WTC11 (cell line): Measurements from ENCODE around the gene PRKCE. TPM values are rescaled to one million over a fixed set of nuclear protein-coding genes. Genes with fewer than 3 reads are reported as not detected.

Source experiments
- ATAC-seq: fragments of 200-7000 bp; cut with Tn5 transposase; 2 replicates; pipeline ENCODE4 v1.10.0; 2021; ENCODE audit warnings: mild to moderate bottlenecking, moderate library complexity
- CTCF ChIA-PET: fragments of 300-600 bp; sonication (Branson Sonifier 250); formaldehyde crosslinking; loops from one replicate; lab custom pipeline; 2021; ENCODE audit warnings: antibody characterized with exemption; lab: Charles Lee
- POLR2A ChIA-PET: fragments of 350-600 bp; sonication (Branson Sonifier 250); formaldehyde crosslinking; loops from one replicate; lab custom pipeline; 2021; ENCODE audit warnings: antibody characterized with exemption; lab: Charles Lee
- DNase-seq: peaks from one replicate; pipeline ENCODE4 v3.0.0; 2021; ENCODE audit warnings: low spot score
- H3K27ac Mint-ChIP-seq: 2 replicates; pipeline ENCODE4 v1.8.0; 2021; ENCODE audit warnings: mixed read lengths
- H3K27me3 Mint-ChIP-seq: 2 replicates; pipeline ENCODE4 v1.8.0; 2021; ENCODE audit warnings: low read depth, mild to moderate bottlenecking, moderate library complexity, mixed read lengths
- H3K36me3 Mint-ChIP-seq: 2 replicates; pipeline ENCODE4 v1.8.0; 2021; ENCODE audit warnings: mixed read lengths
- H3K4me1 Mint-ChIP-seq: 2 replicates; pipeline ENCODE4 v1.8.0; 2022; ENCODE audit warnings: mixed read lengths
- H3K4me3 Mint-ChIP-seq: 2 replicates; pipeline ENCODE4 v1.8.0; 2021; ENCODE audit warnings: mild to moderate bottlenecking, moderate library complexity, mixed read lengths
- H3K9me3 Mint-ChIP-seq: 2 replicates; pipeline ENCODE4 v1.8.0; 2021; ENCODE audit warnings: mixed read lengths
- ATF2 ChIP-seq: sonication (generic); formaldehyde crosslinking; IDR thresholded peaks from 2 replicates; pipeline ENCODE4 v1.8.1; 2022; ENCODE audit warnings: low read depth, missing genetic modification reagents, borderline replicate concordance
- CBFB ChIP-seq: sonication (generic); formaldehyde crosslinking; IDR thresholded peaks from 2 replicates; pipeline ENCODE4 v1.8.1; 2022; ENCODE audit warnings: mild to moderate bottlenecking, low read depth, missing genetic modification reagents
- E2F5 ChIP-seq: sonication (generic); formaldehyde crosslinking; IDR thresholded peaks from 2 replicates; pipeline ENCODE4 v1.8.1; 2022; ENCODE audit warnings: mild to moderate bottlenecking, moderate library complexity, missing genetic modification reagents
- FOXJ3 ChIP-seq: sonication (generic); formaldehyde crosslinking; IDR thresholded peaks from 2 replicates; pipeline ENCODE4 v1.9.0; 2021; ENCODE audit warnings: missing genetic modification reagents, mild to moderate bottlenecking, borderline replicate concordance
- IRF1 ChIP-seq: sonication (generic); formaldehyde crosslinking; IDR thresholded peaks from 2 replicates; pipeline ENCODE4 v1.8.0; 2023; ENCODE audit warnings: missing genetic modification reagents
- JUN ChIP-seq: sonication (generic); formaldehyde crosslinking; IDR thresholded peaks from 2 replicates; pipeline ENCODE4 v1.8.0; 2023; ENCODE audit warnings: mild to moderate bottlenecking, missing genetic modification reagents
- MAX ChIP-seq: sonication (generic); formaldehyde crosslinking; IDR thresholded peaks from 2 replicates; pipeline ENCODE4 v1.8.0; 2022; ENCODE audit warnings: mild to moderate bottlenecking, missing genetic modification reagents
- NFE2L1 ChIP-seq: sonication (generic); formaldehyde crosslinking; IDR thresholded peaks from 2 replicates; pipeline ENCODE4 v1.8.1; 2023; ENCODE audit warnings: missing genetic modification reagents
- NR1H2 ChIP-seq: sonication (generic); formaldehyde crosslinking; IDR thresholded peaks from 2 replicates; pipeline ENCODE4 v1.9.0; 2021; ENCODE audit warnings: mild to moderate bottlenecking, moderate library complexity, missing genetic modification reagents
- PRRX2 ChIP-seq: fragments of 250-450 bp; sonication (Bioruptor Pico); IDR thresholded peaks from 2 replicates; pipeline ENCODE4 v1.8.0; 2021; ENCODE audit warnings: mild to moderate bottlenecking
- STAT6 ChIP-seq: sonication (generic); formaldehyde crosslinking; conservative IDR thresholded peaks from 2 replicates; pipeline ENCODE4 v1.8.1; 2023; ENCODE audit warnings: mild to moderate bottlenecking, low read depth, missing genetic modification reagents, moderate library complexity
- ZNF263 ChIP-seq: sonication (generic); formaldehyde crosslinking; IDR thresholded peaks from 2 replicates; pipeline ENCODE4 v1.8.1; 2022; ENCODE audit warnings: low read depth, mild to moderate bottlenecking, moderate library complexity, missing genetic modification reagents
- ZNF317 ChIP-seq: sonication (generic); formaldehyde crosslinking; IDR thresholded peaks from 2 replicates; pipeline ENCODE4 v1.8.1; 2023; ENCODE audit warnings: low read depth, mild to moderate bottlenecking, moderate library complexity, missing genetic modification reagents, borderline replicate concordance
- ZNF396 ChIP-seq: fragments of 250-450 bp; sonication (Bioruptor Pico); IDR thresholded peaks from 2 replicates; pipeline ENCODE4 v1.8.0; 2021; ENCODE audit warnings: mild to moderate bottlenecking, moderate library complexity, borderline replicate concordance
- ZNF425 ChIP-seq: fragments of 250-450 bp; sonication (Bioruptor Pico); conservative IDR thresholded peaks from 2 replicates; pipeline ENCODE4 v1.9.0; 2021; ENCODE audit warnings: mild to moderate bottlenecking
- total RNA-seq: library from RNA; stranded (reverse); gene quantifications from 3 replicates; pipeline ENCODE4 v1.2.3, GENCODE V29; 2021

PRKCE gene
- total RNA-seq, 1 experiment from 2014 or later, result 5.8 TPM

GRCh38 chr2:46118656-46119371, 467.3 kb downstream of the PRKCE start (continued):
- TF ChIP-seq STAT6 (CRISPR knock-in tag), result no peak
- TF ChIP-seq, all 79 proteins: peak for 0

GRCh38 chr2:46119453-46119852, 468.0 kb downstream of the PRKCE start:
- ChIA-PET CTCF (no interaction called here), POLR2A (no interaction called here)
- ATAC-seq (no peak), DNase-seq (no peak)
- H3K27ac Mint-ChIP-seq, result no peak overlapping the region
- no peaks in the 10 kb centered on the region for H3K27me3 Mint-ChIP-seq
- no peak for TF ChIP-seq NR1H2 (CRISPR knock-in tag)
- no peak for TF ChIP-seq ZNF263 (CRISPR knock-in tag)
- TF ChIP-seq NFE2L1, result no peak
- TF ChIP-seq ZNF317 (CRISPR knock-in tag), result no peak
- no peak for TF ChIP-seq JUN (CRISPR knock-in tag)
- TF ChIP-seq IRF1, result no peak
- TF ChIP-seq ATF2 (CRISPR knock-in tag), result no peak
- TF ChIP-seq CBFB, result no peak
- TF ChIP-seq E2F5 (CRISPR knock-in tag), result no peak
- H3K4me1 Mint-ChIP-seq, result peaks cover 2% of the 10 kb centered on the region; the same call in 1 of the 2 replicates
- no peaks in the 10 kb centered on the region for H3K36me3 Mint-ChIP-seq
- H3K4me3 Mint-ChIP-seq, result no peak overlapping the region
- H3K9me3 Mint-ChIP-seq, result no peaks in the 10 kb centered on the region

GRCh38 chr2:46120792-46121555, 469.5 kb downstream of the PRKCE start:
- H3K27me3 Mint-ChIP-seq, result no peaks in the 10 kb centered on the region
- H3K9me3 Mint-ChIP-seq, result no peaks in the 10 kb centered on the region
- H3K4me3 Mint-ChIP-seq, result no peak overlapping the region
- TF ChIP-seq ZNF396, result no peak
- no peak for TF ChIP-seq PRRX2
- TF ChIP-seq ZNF425 (CRISPR knock-in tag), result no peak
- TF ChIP-seq MAX (CRISPR knock-in tag), result no peak
- no peak for TF ChIP-seq FOXJ3 (CRISPR knock-in tag)
- peaks cover 2% of the 10 kb centered on the region; the same call in 1 of the 2 replicates for H3K4me1 Mint-ChIP-seq
- ChIA-PET POLR2A (no interaction called here), CTCF (no interaction called here)
- no peak overlapping the region for H3K27ac Mint-ChIP-seq
- no peak for ATAC-seq
- no peak for DNase-seq
- H3K36me3 Mint-ChIP-seq, result no peaks in the 10 kb centered on the region
